ENCODE data around the gene P4HA2. TPM values are rescaled to one million over a fixed set of nuclear protein-coding genes. Genes with fewer than 3 reads are reported as not detected.

The P4HA2 gene
- 10 to 100 TPM; 21.8 to 34.8 (median 26.2) TPM for total RNA-seq

DNA sequence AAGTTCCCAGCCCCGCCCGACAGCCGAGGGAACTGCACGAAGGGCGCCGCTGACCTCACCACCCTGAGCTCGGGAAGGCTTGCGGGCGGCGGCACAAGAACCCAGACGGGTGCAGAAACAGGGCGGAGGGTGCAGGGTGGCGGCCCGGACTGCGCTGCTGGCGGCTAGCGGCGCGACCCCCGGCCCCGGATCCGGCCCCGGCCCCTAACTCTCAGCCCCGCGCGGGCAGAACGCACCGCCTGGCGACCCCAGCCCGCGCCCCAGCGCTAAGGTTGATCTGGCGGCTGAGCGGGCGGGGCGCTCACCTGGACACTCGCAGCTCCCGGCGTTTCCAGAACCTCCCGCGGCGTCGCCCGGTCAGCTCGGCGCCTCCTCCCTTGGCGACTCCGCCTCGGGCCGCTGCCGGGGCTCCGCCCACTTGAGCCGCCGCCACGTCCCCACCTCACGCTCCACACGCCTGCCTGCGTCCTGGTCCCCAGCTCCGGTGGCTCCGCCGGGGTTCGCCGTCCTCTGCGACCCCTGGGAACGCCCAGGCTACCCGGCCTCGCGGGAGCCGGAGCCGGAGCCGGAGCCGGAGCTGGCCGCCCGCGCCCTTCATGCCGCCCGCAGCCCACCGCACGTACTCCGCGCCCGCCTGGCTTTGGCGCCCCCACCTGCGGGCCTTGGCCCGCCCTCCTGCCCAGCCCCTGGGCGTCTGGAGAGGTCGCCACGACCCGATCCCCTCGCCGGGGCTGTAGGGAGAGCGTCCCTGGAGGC is at the start of gene P4HA2:
Gene P4HA2 (minus strand): TSS at position 369 of the 756 bp plus-strand sequence. CDS start 9,227 bp downstream, outside the sequence.
- TF ChIP-seq CTCF (IDR thresholded peaks at IDR 0.05) = peak in 1 of 3 donors; percentile 16
- TF ChIP-seq POLR2A (IDR thresholded peaks at IDR 0.05) = no peak
- peak in 1 of 3 donors; percentile 14 for TF ChIP-seq POLR2AphosphoS5 (IDR thresholded peaks at IDR 0.05)
- peak within 1 kb of the TSS; percentile 63 to 85 (median 81) for H3K4me3 ChIP-seq
- no peaks in the 10 kb centered on the region for H3K36me3 ChIP-seq
- intact Hi-C loops (cut with DNase I; ENCODE audit: low total_unique reads) = no loop called here
- H3K27ac ChIP-seq = peak within 1 kb of the TSS; percentile 92 to 93
- DNase-seq (ENCODE audit: low spot score in 2 of 2) = peak; percentile 69 to 82
- peaks cover 0 to 12% of the 10 kb centered on the region in 2 donors for H3K4me1 ChIP-seq
- no peaks in the 10 kb centered on the region for H3K27me3 ChIP-seq
- H3K9me3 ChIP-seq = no peaks in the 10 kb centered on the region

- no peak for TF ChIP-seq POLR2AphosphoS5 (IDR thresholded peaks at IDR 0.05)
- TF ChIP-seq CTCF (IDR thresholded peaks at IDR 0.05) = no peak
- no peak for TF ChIP-seq POLR2A (IDR thresholded peaks at IDR 0.05)
- DNase-seq (ENCODE audit: low spot score in 2 of 2) = no peak
Observed at GRCh38 chr5:132277256-132277655, 49.6 kb upstream of the P4HA2 start.

GRCh38 chr5:132275367-132276220 is 47.9 kb upstream of the P4HA2 start:
- DNase-seq (ENCODE audit: low spot score in 2 of 2) = no peak
- intact Hi-C loops (cut with DNase I; ENCODE audit: low total_unique reads) = no loop called here

More at GRCh38 chr5:132277256-132277655, 49.6 kb upstream of the P4HA2 start:
- Histone ChIP-seq H3K36me3 (no peaks in the 10 kb centered on the region), H3K4me3 (no peak overlapping the region), H3K27ac (no peak overlapping the region), H3K27me3 (no peaks in the 10 kb centered on the region), H3K9me3 (no peaks in the 10 kb centered on the region), H3K4me1 (no peaks in the 10 kb centered on the region)
- intact Hi-C loops (cut with DNase I; ENCODE audit: low total_unique reads) = no loop called here

GRCh38 chr5:132274050-132274792 is 46.6 kb upstream of the P4HA2 start:
- DNase-seq (ENCODE audit: low spot score in 2 of 2) = no peak
- no peaks in the 10 kb centered on the region for H3K27me3 ChIP-seq
- no peak overlapping the region for H3K27ac ChIP-seq
- no peaks in the 10 kb centered on the region for H3K36me3 ChIP-seq
- no peaks in the 10 kb centered on the region for H3K9me3 ChIP-seq
- peaks cover 0 to 4% of the 10 kb centered on the region in 2 donors for H3K4me1 ChIP-seq
- intact Hi-C loops (cut with DNase I; ENCODE audit: low total_unique reads) = no loop called here
- no peak overlapping the region for H3K4me3 ChIP-seq
- TF ChIP-seq POLR2AphosphoS5 (IDR thresholded peaks at IDR 0.05) (no peak), POLR2A (IDR thresholded peaks at IDR 0.05) (no peak), CTCF (IDR thresholded peaks at IDR 0.05) (no peak)

More at GRCh38 chr5:132275367-132276220, 47.9 kb upstream of the P4HA2 start:
- no peaks in the 10 kb centered on the region for H3K36me3 ChIP-seq
- H3K9me3 ChIP-seq = no peaks in the 10 kb centered on the region
- H3K4me3 ChIP-seq = no peak overlapping the region
- no peak for TF ChIP-seq POLR2A (IDR thresholded peaks at IDR 0.05)
- TF ChIP-seq CTCF (IDR thresholded peaks at IDR 0.05) = no peak
- TF ChIP-seq POLR2AphosphoS5 (IDR thresholded peaks at IDR 0.05) = no peak
- no peaks in the 10 kb centered on the region for H3K27me3 ChIP-seq
- H3K4me1 ChIP-seq = no peaks in the 10 kb centered on the region
- no peak overlapping the region for H3K27ac ChIP-seq
